Neural crest cell (in vitro differentiated cells): ENCODE results near the gene TRH. TPM values are rescaled to one million over a fixed set of nuclear protein-coding genes. Genes with fewer than 3 reads are reported as not detected.
"Not testable (repeated sequence)": the region's sequence is repeated elsewhere in the genome, so short reads cannot be mapped to it uniquely, and the experiment has no call there.

Source experiments
- DNase-seq: peaks from one replicate; pipeline ENCODE4 v3.0.0; 2021; ENCODE audit warnings: low read depth, mixed read lengths, low spot score
- H3K27ac Mint-ChIP-seq: one replicate; pipeline ENCODE4 v1.8.0; 2021; ENCODE audit warnings: mild to moderate bottlenecking, mixed read lengths; ENCODE audit not compliant: unreplicated experiment
- H3K27me3 Mint-ChIP-seq: 2 replicates; pipeline ENCODE4 v1.8.0; 2021; ENCODE audit warnings: low read depth, mild to moderate bottlenecking, mixed read lengths
- H3K36me3 Mint-ChIP-seq: 2 replicates; pipeline ENCODE4 v1.8.0; 2021; ENCODE audit warnings: low read depth, mild to moderate bottlenecking, mixed read lengths
- H3K4me1 Mint-ChIP-seq: 2 replicates; pipeline ENCODE4 v1.8.0; 2021; ENCODE audit warnings: mixed read lengths
- H3K4me3 Mint-ChIP-seq: one replicate; pipeline ENCODE4 v1.8.0; 2021; ENCODE audit warnings: mild to moderate bottlenecking, mixed read lengths
- H3K9me3 Mint-ChIP-seq: 2 replicates; pipeline ENCODE4 v1.8.0; 2021; ENCODE audit warnings: mixed read lengths
- total RNA-seq: library from RNA; stranded (reverse); gene quantifications from 2 replicates; pipeline ENCODE4 v1.2.1, GENCODE V29; 2021
- TF ChIP-seq, protein P1 (sequence below): fragments of 200-600 bp; sonication (generic); conservative IDR thresholded peaks from 2 replicates; pipeline ENCODE4 v1.5.0; 2021; ENCODE audit warnings: antibody characterized with exemption, mild to moderate bottlenecking

TRH gene
- total RNA-seq, 1 donor from 2014 or later = 0.61 TPM

DNA sequence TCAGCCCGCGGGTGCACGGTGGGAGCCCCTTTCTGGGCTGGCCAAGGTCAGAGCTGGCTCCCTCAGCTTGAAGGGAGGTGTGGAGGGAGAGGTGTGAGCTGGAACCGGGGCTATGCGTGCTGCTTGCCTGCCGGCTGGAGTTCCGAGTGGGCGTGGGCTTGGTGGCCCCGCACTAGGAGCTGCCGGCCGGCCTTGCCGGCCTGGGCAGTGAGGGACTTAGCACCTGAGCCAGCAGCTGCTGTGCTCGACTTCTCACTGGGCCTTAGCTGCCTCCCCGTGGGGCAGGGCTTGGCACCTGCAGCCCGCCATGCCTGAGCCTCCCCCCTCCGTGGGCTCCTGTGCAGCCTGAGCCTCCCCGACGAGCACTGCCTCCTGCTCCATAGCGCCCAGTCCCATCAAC lies 36.0 kb downstream of the TRH start:
- Mint-ChIP-seq H3K4me3 (no peak overlapping the region), H3K4me1 (no peaks in the 10 kb centered on the region), H3K36me3 (no peaks in the 10 kb centered on the region), H3K27ac (no peak overlapping the region), H3K9me3 (peaks cover 3% of the 10 kb centered on the region), H3K27me3 (peaks cover 17% of the 10 kb centered on the region)
- DNase-seq = no peak
- TF ChIP-seq, protein P1, sequence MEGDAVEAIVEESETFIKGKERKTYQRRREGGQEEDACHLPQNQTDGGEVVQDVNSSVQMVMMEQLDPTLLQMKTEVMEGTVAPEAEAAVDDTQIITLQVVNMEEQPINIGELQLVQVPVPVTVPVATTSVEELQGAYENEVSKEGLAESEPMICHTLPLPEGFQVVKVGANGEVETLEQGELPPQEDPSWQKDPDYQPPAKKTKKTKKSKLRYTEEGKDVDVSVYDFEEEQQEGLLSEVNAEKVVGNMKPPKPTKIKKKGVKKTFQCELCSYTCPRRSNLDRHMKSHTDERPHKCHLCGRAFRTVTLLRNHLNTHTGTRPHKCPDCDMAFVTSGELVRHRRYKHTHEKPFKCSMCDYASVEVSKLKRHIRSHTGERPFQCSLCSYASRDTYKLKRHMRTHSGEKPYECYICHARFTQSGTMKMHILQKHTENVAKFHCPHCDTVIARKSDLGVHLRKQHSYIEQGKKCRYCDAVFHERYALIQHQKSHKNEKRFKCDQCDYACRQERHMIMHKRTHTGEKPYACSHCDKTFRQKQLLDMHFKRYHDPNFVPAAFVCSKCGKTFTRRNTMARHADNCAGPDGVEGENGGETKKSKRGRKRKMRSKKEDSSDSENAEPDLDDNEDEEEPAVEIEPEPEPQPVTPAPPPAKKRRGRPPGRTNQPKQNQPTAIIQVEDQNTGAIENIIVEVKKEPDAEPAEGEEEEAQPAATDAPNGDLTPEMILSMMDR = no peak

DNA sequence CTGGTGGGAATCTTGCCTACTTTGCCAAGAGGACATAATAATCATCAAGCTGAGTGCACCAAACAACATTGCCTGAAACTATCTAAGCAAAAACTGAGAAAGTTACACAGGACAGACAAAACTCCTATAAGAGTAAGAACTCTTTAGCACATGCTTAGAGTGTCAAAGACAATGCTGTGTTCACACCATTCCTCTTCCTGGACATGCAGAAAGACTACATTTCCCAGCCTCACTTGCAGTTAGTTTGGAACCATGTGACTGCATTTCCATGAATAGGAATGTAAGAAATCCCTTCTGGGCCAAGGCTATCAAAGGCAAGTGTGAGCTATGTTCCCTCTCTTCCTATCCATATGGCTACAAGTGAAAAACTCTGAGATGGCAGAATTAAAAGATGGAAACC lies 37.6 kb downstream of the TRH start:
- H3K27me3 Mint-ChIP-seq = peaks cover 11% of the 10 kb centered on the region
- H3K4me3 Mint-ChIP-seq, H3K9me3 Mint-ChIP-seq, H3K4me1 Mint-ChIP-seq, H3K27ac Mint-ChIP-seq, DNase-seq, H3K36me3 Mint-ChIP-seq: not testable (repeated sequence)

DNA sequence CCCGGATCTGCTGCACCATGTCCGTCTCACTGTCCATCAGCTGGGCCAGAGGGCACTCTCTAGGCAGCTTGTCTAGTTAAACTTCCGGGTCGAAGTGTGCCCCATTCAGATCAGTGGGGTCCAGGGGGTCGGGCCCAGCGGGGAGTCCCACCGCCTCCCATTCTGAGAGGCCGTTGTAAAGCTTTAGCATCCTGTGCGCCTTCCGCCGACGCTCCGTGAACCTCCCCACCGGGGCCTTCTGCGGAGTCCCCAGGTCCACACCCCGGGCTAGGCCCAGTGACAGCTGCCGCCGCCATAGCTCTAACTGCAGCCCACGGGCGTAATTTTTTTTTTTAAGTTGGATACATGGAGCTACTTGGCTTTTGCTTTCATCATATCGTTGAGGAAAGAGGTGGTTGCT lies 38.7 kb downstream of the TRH start:
- H3K27ac Mint-ChIP-seq, H3K4me1 Mint-ChIP-seq, H3K9me3 Mint-ChIP-seq, H3K36me3 Mint-ChIP-seq, DNase-seq, H3K4me3 Mint-ChIP-seq: not testable (repeated sequence)
- H3K27me3 Mint-ChIP-seq = peaks cover 11% of the 10 kb centered on the region

DNA sequence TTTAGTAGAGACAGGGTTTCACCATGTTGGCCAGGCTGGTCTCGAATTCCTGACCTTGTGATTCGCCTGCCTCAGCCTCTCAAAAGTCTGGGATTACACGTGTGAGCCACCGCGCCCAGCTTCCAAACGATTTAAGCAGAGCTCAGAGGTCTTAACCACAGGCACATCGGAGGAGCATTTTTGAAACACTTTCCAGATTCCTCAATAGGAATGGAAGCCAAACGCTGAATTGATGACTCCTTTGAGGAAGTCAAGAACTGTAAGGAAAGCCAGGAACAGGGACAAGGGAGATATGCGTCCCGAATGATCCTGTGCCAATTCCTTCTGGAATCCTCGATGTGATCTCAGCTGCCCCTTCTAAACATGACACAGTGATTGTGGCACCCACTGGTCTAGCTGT lies 40.0 kb downstream of the TRH start:
- H3K4me1 Mint-ChIP-seq = no peaks in the 10 kb centered on the region
- no peak overlapping the region for H3K4me3 Mint-ChIP-seq
- H3K27ac Mint-ChIP-seq = no peak overlapping the region
- no peaks in the 10 kb centered on the region for H3K36me3 Mint-ChIP-seq
- no peak for DNase-seq
- TF ChIP-seq, protein P1 = no peak
- no peaks in the 10 kb centered on the region for H3K27me3 Mint-ChIP-seq
- H3K9me3 Mint-ChIP-seq = peaks cover 3% of the 10 kb centered on the region

DNA sequence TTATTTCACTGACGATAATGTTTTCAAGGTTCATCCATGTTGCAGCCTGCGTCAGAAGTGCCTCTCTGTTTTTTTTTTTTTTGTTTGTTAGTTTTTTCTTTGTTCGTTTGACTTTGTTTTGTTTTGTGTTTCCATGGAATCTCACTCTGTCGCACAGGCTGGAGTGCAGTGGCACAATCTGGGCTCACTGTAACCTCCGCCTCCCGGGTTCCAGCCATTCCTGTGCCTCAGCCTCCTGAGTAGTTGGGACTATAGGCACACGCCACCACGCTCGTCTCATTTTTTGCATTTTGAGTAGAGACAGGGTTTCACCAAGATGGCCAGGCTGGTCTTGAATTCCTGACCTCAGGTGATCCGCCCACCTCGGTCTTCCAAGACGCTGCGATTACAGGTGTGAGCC lies 43.1 kb downstream of the TRH start:
- H3K9me3 Mint-ChIP-seq, H3K4me3 Mint-ChIP-seq, H3K27me3 Mint-ChIP-seq, H3K27ac Mint-ChIP-seq, H3K4me1 Mint-ChIP-seq, H3K36me3 Mint-ChIP-seq, DNase-seq: not testable (repeated sequence)

DNA sequence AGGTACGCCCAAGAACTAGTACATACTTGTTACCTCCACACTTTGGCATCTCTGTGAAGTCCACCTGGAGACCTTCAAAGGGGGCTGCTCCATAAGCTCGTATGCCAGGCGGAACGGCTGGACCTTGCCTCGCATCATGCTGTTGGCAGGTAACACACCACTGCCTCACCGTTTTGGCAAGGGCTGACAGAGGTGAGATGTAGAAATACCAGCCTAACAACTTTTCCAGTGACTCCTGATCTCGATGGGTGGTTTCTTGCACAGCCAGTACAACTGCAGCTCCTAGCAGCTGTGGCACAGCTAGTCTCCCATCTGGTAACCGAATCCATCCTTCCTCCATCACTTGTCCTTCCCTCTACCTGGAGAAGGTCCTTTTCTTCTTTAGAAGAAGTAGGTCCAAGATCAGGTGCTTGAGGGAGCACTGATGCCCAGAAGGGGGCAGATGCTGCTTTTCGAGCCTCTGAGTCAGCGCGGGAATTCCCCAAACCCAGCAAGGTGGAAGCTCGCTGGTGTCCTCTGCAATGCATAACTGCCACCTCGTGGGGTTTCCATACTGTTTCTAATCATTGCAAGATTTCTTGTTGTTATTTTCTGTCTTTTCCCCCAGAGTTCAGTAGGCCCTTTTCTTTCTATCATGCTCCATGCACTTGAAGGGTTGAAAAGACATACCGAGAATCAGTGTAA lies 51.8 kb downstream of the TRH start:
- not testable (repeated sequence) for H3K9me3 Mint-ChIP-seq, H3K4me3 Mint-ChIP-seq, H3K27ac Mint-ChIP-seq, H3K27me3 Mint-ChIP-seq, DNase-seq, H3K36me3 Mint-ChIP-seq
- peaks cover 13% of the 10 kb centered on the region for H3K4me1 Mint-ChIP-seq

DNA sequence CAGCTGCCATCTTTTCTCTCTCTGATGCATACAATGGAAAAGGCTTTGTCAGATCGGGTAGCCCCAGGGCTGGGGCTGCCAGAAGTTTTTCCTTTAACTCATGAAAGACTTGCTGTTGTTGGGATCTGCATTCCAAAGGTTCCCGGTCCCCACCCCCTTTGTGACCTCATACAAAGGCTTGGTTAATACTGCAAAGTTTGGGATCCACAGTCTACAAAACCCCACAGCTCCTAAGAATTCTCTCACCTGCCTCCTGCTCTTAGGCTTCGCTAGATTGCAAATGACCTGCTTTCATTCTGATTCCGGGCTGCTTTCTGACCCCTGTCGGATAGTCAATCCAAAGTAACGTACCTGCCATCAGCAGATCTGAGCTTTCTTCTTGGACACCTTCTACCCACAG lies 52.9 kb downstream of the TRH start:
- H3K9me3 Mint-ChIP-seq, H3K27me3 Mint-ChIP-seq, H3K27ac Mint-ChIP-seq, H3K36me3 Mint-ChIP-seq, H3K4me3 Mint-ChIP-seq, DNase-seq: not testable (repeated sequence)
- peaks cover 13% of the 10 kb centered on the region for H3K4me1 Mint-ChIP-seq

Other genes starting within 250 kb of the TRH start
- gene TMCC1, start 81.0 kb upstream of the TRH start, total RNA-seq = 35.4 and 36.9 TPM in 2 replicates
- gene ALG1L2, start 107.1 kb downstream of the TRH start, total RNA-seq = 1.4 and 1.6 TPM in 2 replicates